ENCODE results near the gene SYT9. TPM values are rescaled to one million over a fixed set of nuclear protein-coding genes. Genes with fewer than 3 reads are reported as not detected.

The SYT9 gene
- total and polyA plus RNA-seq, 10 donors = 0.02 to 0.39 (median 0.08) TPM; not detected in 4

- no peaks in the 10 kb centered on the region for H3K4me1 ChIP-seq
Observed at GRCh38 chr11:7278314-7278917, 26.7 kb downstream of the SYT9 start.

GRCh38 chr11:7279676-7280075 lies 28.0 kb downstream of the SYT9 start:
- intact Hi-C loops (cut with DNase I; ENCODE audit: low total_unique reads) = no loop called here
- no peak for DNase-seq
- Histone ChIP-seq H3K9me3 (peaks cover 0 to 2% (median 0%) of the 10 kb centered on the region in 8 donors), H3K27me3 (replicated peaks in 1 of 7) (no peaks in the 10 kb centered on the region), H3K4me1 (no peaks in the 10 kb centered on the region), H3K4me3 (no peak overlapping the region), H3K36me3 (no peaks in the 10 kb centered on the region), H3K27ac (no peak overlapping the region)
- 67 to 86% (median 68%) methylated on average over 1 of the region's 1 CpG for WGBS, 5 donors
- no peak for TF ChIP-seq CTCF (IDR thresholded peaks at IDR 0.05 in 8 of 11, conservative IDR thresholded peaks at IDR 0.05 in 3 of 11)
- TF ChIP-seq POLR2A (IDR thresholded peaks at IDR 0.05) = no peak

More at GRCh38 chr11:7278314-7278917, 26.7 kb downstream of the SYT9 start:
- intact Hi-C loops (cut with DNase I; ENCODE audit: low total_unique reads) = no loop called here
- Histone ChIP-seq H3K36me3 (no peaks in the 10 kb centered on the region), H3K27ac (no peak overlapping the region), H3K4me3 (no peak overlapping the region), H3K27me3 (replicated peaks in 1 of 7) (no peaks in the 10 kb centered on the region), H3K9me3 (no peaks in the 10 kb centered on the region)
- DNase-seq = no peak
- peak in 7 of 11 experiments; percentile 13 to 58 (median 30) for TF ChIP-seq CTCF (IDR thresholded peaks at IDR 0.05 in 8 of 11, conservative IDR thresholded peaks at IDR 0.05 in 3 of 11)
- no peak for TF ChIP-seq POLR2A (IDR thresholded peaks at IDR 0.05)
- WGBS, 5 donors = 38 to 55% (median 50%) methylated on average over 3 of the region's 3 CpGs

GRCh38 chr11:7281079-7281478 lies 29.4 kb downstream of the SYT9 start:
- no peak for TF ChIP-seq CTCF (IDR thresholded peaks at IDR 0.05 in 8 of 11, conservative IDR thresholded peaks at IDR 0.05 in 3 of 11)
- no peak for TF ChIP-seq POLR2AphosphoS5 (IDR thresholded peaks at IDR 0.05)
- TF ChIP-seq POLR2A (IDR thresholded peaks at IDR 0.05) = no peak
- Histone ChIP-seq H3K27ac (no peak overlapping the region), H3K4me3 (no peak overlapping the region), H3K36me3 (no peaks in the 10 kb centered on the region), H3K27me3 (replicated peaks in 1 of 7) (no peaks in the 10 kb centered on the region), H3K9me3 (peaks cover 0 to 15% (median 12%) of the 10 kb centered on the region in 8 donors), H3K4me1 (no peaks in the 10 kb centered on the region)
- intact Hi-C loops (cut with DNase I; ENCODE audit: low total_unique reads) = no loop called here
- no peak for DNase-seq
- 72 to 93% (median 76%) methylated on average over 1 of the region's 1 CpG for WGBS, 5 donors

GRCh38 chr11:7281809-7282208 lies 30.1 kb downstream of the SYT9 start:
- TF ChIP-seq POLR2AphosphoS5 (IDR thresholded peaks at IDR 0.05) (no peak), CTCF (IDR thresholded peaks at IDR 0.05 in 8 of 11, conservative IDR thresholded peaks at IDR 0.05 in 3 of 11) (no peak), POLR2A (IDR thresholded peaks at IDR 0.05) (no peak)
- intact Hi-C loops (cut with DNase I; ENCODE audit: low total_unique reads) = no loop called here
- 67 to 89% (median 76%) methylated on average over 1 of the region's 1 CpG for WGBS, 5 donors
- Histone ChIP-seq H3K4me3 (no peak overlapping the region), H3K36me3 (no peaks in the 10 kb centered on the region), H3K27me3 (replicated peaks in 1 of 7) (no peaks in the 10 kb centered on the region), H3K9me3 (peaks cover 0 to 23% (median 19%) of the 10 kb centered on the region in 8 donors), H3K4me1 (no peaks in the 10 kb centered on the region), H3K27ac (no peak overlapping the region)
- no peak for DNase-seq
